ENCODE results near the gene RPAP3.

GRCh38 chr12:47712171-47712570 is 6.3 kb upstream of the RPAP3 start:
- no peak for TF ChIP-seq EZH2 (IDR thresholded peaks at IDR 0.05; ENCODE audit: low read length)
- no peak for TF ChIP-seq CTCF (optimal IDR thresholded peaks at IDR 0.05 in 1 of 3, IDR thresholded peaks at IDR 0.05 in 1 of 3, conservative IDR thresholded peaks at IDR 0.05 in 1 of 3; ENCODE audit: extremely low read depth in 1 of 3, insufficient read depth in 2 of 3, low read length in 3 of 3)

Measured in keratinocyte (primary cell).